Vagina (tissue), 2 donors: ENCODE measurements around the gene CTNNA3.

Source experiments
- POLR2A ChIP-seq, 2 donors: fragments of 450-650 bp; IDR thresholded peaks; one replicate each; pipeline ENCODE4 v1.6.1; 2017; ENCODE audit warnings: antibody characterized with exemption in 2 of 2, mild to moderate bottlenecking in 2 of 2, moderate library complexity in 2 of 2
- TF ChIP-seq, protein P1 (sequence below), 3 experiments: fragments of 450-650 bp in 2 of 3; fragments of 200-600 bp in 1 of 3; sonication (generic) in 1 of 3; IDR thresholded peaks; one replicate each; pipeline ENCODE4 v1.5.1; 2017 to 2019; ENCODE audit warnings: antibody characterized with exemption in 3 of 3, mild to moderate bottlenecking in 2 of 3, moderate library complexity in 2 of 3

DNA sequence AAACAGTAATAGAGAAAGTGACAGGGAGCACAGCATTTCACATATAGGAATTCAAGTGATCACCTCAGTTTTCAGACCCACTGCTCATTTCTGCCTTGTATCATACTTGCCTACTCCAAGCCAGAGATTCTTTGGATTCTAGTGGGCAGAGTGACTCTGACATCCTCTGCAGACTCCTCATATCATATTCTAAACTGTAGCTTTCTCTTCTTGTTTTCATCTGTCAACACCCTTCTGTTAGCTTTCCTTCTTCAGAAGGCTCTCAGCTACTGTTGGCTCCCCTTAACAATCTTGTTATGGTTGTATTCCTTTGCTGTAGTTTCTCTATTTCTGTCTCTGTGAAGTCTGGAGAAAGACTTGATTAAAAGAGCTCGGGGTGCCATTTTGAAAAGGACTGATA, 120.5 kb downstream of the CTNNA3 start:
- no peak for TF ChIP-seq POLR2A (IDR thresholded peaks at IDR 0.05)
- TF ChIP-seq, protein P1, sequence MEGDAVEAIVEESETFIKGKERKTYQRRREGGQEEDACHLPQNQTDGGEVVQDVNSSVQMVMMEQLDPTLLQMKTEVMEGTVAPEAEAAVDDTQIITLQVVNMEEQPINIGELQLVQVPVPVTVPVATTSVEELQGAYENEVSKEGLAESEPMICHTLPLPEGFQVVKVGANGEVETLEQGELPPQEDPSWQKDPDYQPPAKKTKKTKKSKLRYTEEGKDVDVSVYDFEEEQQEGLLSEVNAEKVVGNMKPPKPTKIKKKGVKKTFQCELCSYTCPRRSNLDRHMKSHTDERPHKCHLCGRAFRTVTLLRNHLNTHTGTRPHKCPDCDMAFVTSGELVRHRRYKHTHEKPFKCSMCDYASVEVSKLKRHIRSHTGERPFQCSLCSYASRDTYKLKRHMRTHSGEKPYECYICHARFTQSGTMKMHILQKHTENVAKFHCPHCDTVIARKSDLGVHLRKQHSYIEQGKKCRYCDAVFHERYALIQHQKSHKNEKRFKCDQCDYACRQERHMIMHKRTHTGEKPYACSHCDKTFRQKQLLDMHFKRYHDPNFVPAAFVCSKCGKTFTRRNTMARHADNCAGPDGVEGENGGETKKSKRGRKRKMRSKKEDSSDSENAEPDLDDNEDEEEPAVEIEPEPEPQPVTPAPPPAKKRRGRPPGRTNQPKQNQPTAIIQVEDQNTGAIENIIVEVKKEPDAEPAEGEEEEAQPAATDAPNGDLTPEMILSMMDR (IDR thresholded peaks at IDR 0.05), result no peak
